CD14-positive monocyte (primary cell): ENCODE results near the gene KIF21A. TPM values are rescaled to one million over a fixed set of nuclear protein-coding genes. Genes with fewer than 3 reads are reported as not detected.

Source experiments
- DNase-seq, 3 donors: peaks; one replicate each; pipeline ENCODE4 v3.0.0-alpha.2; 2011 to 2022
- H2AFZ ChIP-seq: 2 replicates; pipeline ENCODE4 v1.6.0; 2012; ENCODE audit warnings: mild to moderate bottlenecking, low read depth, low read length, inconsistent platforms; ENCODE audit not compliant: insufficient read depth, poor library complexity, severe bottlenecking
- H3K27ac ChIP-seq, 2 donors: 1 replicate in 1 of 2; 2 replicates in 1 of 2; pipeline ENCODE4 v1.5.1; 2012 to 2013; ENCODE audit warnings: low read length in 2 of 2, control low read depth in 1 of 2, inconsistent platforms in 1 of 2, low read depth in 1 of 2, mild to moderate bottlenecking in 1 of 2
- H3K27me3 ChIP-seq, 2 donors: one replicate each; pipeline versions ENCODE4 v1.6.0 to v1.6.1; 2011 to 2013; ENCODE audit warnings: low read length in 2 of 2; ENCODE audit not compliant: control insufficient read depth in 2 of 2, insufficient read depth in 2 of 2
- H3K36me3 ChIP-seq, 2 donors: replicated peaks in 1 of 2; 1 replicate in 1 of 2; 2 replicates in 1 of 2; pipeline versions ENCODE4 v1.5.1 to v1.6.1; 2012 to 2013; ENCODE audit warnings: low read length in 2 of 2, control low read depth in 1 of 2, inconsistent platforms in 1 of 2, mild to moderate bottlenecking in 1 of 2; ENCODE audit not compliant: insufficient read depth in 2 of 2, control insufficient read depth in 1 of 2
- H3K4me1 ChIP-seq, 2 donors: 1 replicate in 1 of 2; 2 replicates in 1 of 2; pipeline versions ENCODE4 v1.5.1 to v1.6.1; 2012 to 2013; ENCODE audit warnings: low read length in 2 of 2, control low read depth in 1 of 2, inconsistent platforms in 1 of 2, mild to moderate bottlenecking in 1 of 2, moderate library complexity in 1 of 2; ENCODE audit not compliant: insufficient read depth in 2 of 2, control insufficient read depth in 1 of 2
- H3K4me2 ChIP-seq: replicated peaks from 2 replicates; pipeline ENCODE3; 2012; ENCODE audit warnings: low read length, moderate library complexity, mild to moderate bottlenecking; ENCODE audit not compliant: poor library complexity, severe bottlenecking; ENCODE audit errors: extremely low read depth
- H3K4me3 ChIP-seq, 3 experiments: fragments of 200-600 bp in 1 of 3; sonication (generic) in 1 of 3; replicated peaks in 1 of 3; 1 replicate in 2 of 3; 2 replicates in 1 of 3; pipeline ENCODE4 v1.5.1; 2011 to 2013; ENCODE audit warnings: low read length in 3 of 3, mild to moderate bottlenecking in 3 of 3, control low read depth in 2 of 3, low read depth in 2 of 3, inconsistent platforms in 1 of 3, moderate library complexity in 1 of 3
- H3K79me2 ChIP-seq: 2 replicates; pipeline ENCODE4 v1.6.0; 2012; ENCODE audit warnings: mild to moderate bottlenecking, control low read depth, inconsistent platforms, low read length, moderate library complexity; ENCODE audit not compliant: insufficient read depth
- H3K9ac ChIP-seq: 2 replicates; pipeline ENCODE4 v1.6.0; 2017; ENCODE audit warnings: low read length, mild to moderate bottlenecking; ENCODE audit not compliant: insufficient read depth, poor library complexity, severe bottlenecking
- H3K9me3 ChIP-seq, 2 donors: replicated peaks in 1 of 2; 1 replicate in 1 of 2; 2 replicates in 1 of 2; pipeline versions ENCODE4 v1.5.1 to v1.6.1; 2012 to 2013; ENCODE audit warnings: low read length in 2 of 2, control low read depth in 1 of 2; ENCODE audit not compliant: control insufficient read depth in 1 of 2, insufficient read depth in 1 of 2
- H4K20me1 ChIP-seq: 2 replicates; pipeline ENCODE4 v1.6.0; 2012; ENCODE audit warnings: mild to moderate bottlenecking, low read length, control low read depth, moderate library complexity; ENCODE audit not compliant: insufficient read depth
- H3K27ac Mint-ChIP-seq, 7 donors: one replicate each; pipeline ENCODE4 v1.8.0; 2020; ENCODE audit warnings: mild to moderate bottlenecking in 7 of 7, mixed read lengths in 7 of 7, moderate library complexity in 6 of 7, inconsistent platforms in 2 of 7
- H3K27me3 Mint-ChIP-seq, 3 donors: one replicate each; pipeline ENCODE4 v1.8.0; 2021 to 2022; ENCODE audit warnings: low read depth in 3 of 3, mild to moderate bottlenecking in 3 of 3, mixed read lengths in 3 of 3, moderate library complexity in 3 of 3, inconsistent platforms in 1 of 3
- H3K36me3 Mint-ChIP-seq, 2 donors: one replicate each; pipeline ENCODE4 v1.8.0; 2020; ENCODE audit warnings: mixed read lengths in 2 of 2, inconsistent platforms in 1 of 2, mild to moderate bottlenecking in 1 of 2
- H3K4me1 Mint-ChIP-seq: one replicate; pipeline ENCODE4 v1.8.0; 2020; ENCODE audit warnings: mild to moderate bottlenecking, mixed read lengths
- H3K4me3 Mint-ChIP-seq, 2 donors: one replicate each; pipeline ENCODE4 v1.8.0; 2020; ENCODE audit warnings: mild to moderate bottlenecking in 2 of 2, mixed read lengths in 2 of 2, moderate library complexity in 1 of 2
- H3K9me3 Mint-ChIP-seq, 7 donors: one replicate each; pipeline ENCODE4 v1.8.0; 2020 to 2022; ENCODE audit warnings: mixed read lengths in 7 of 7, mild to moderate bottlenecking in 6 of 7, moderate library complexity in 6 of 7, inconsistent platforms in 2 of 7
- WGBS: methylation state at CpG from one replicate; pipeline ENCODE4 v1.1.5; 2013; ENCODE audit warnings: missing lambda C conversion rate; ENCODE audit not compliant: insufficient coverage; 5-methylcytosine and 5-hydroxymethylcytosine counted together
- intact Hi-C, 2 donors: fragments of 100-400 bp; cut with micrococcal nuclease; formaldehyde crosslinking; loops; one replicate each; pipeline versions ENCODE4 v1.15.0 to v1.15.1; 2023
- polyA plus RNA-seq, 3 donors: library from polyadenylated mRNA; depleted of rRNA in 1 of 3; unstranded in 2 of 3; stranded (reverse) in 1 of 3; fragments of 300-500 nt in 2 of 3; fragments of >200 nt in 1 of 3; fragmentation: Illumina TruSeq in 2 of 3; gene quantifications; 1 replicate in 2 of 3; 2 replicates in 1 of 3; pipeline ENCODE4 v1.2.3, GENCODE V29; 2012 to 2021
- TF ChIP-seq, protein P1 (sequence below): fragments of 200-600 bp; IDR thresholded peaks from one replicate; pipeline ENCODE4 v1.8.0; 2022; ENCODE audit warnings: antibody characterized with exemption, mild to moderate bottlenecking

KIF21A gene
- polyA plus RNA-seq, 3 donors = 0.03 to 0.05 TPM; not detected in 1

DNA sequence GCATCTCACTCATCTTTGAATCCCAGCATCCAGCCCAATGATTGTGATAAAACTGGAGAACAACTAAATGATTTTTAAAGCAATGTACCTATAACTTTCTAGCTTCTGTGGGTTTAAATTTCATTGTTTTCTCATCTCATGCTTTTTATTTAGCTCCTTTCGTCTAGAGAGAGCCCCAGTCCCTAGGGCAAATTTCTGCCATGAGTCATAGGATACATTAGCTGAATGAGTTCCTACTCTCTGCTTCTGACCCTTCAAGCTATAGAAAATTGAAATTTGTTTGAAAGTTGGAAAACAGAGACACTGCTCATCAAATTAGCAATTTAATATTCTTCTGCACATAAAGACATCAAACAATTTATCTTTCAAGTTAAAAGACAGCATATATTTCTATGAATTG, 113.9 kb downstream of the KIF21A start:
- Mint-ChIP-seq H3K27ac (no peak overlapping the region), H3K4me1 (no peaks in the 10 kb centered on the region), H3K27me3 (no peaks in the 10 kb centered on the region), H3K9me3 (peaks cover 0 to 1% (median 0%) of the 10 kb centered on the region in 7 donors), H3K4me3 (no peak overlapping the region), H3K36me3 (no peaks in the 10 kb centered on the region)
- no CpG with 5 or more reads among the region's 1 CpG for WGBS
- Histone ChIP-seq H3K27me3 (no peaks in the 10 kb centered on the region), H3K36me3 (no peaks in the 10 kb centered on the region), H3K9me3 (no peaks in the 10 kb centered on the region), H2AFZ (no peak overlapping the region), H3K4me2 (no peak overlapping the region), H4K20me1 (no peaks in the 10 kb centered on the region), H3K79me2 (no peaks in the 10 kb centered on the region), H3K4me1 (no peaks in the 10 kb centered on the region), H3K27ac (no peak overlapping the region), H3K4me3 (no peak overlapping the region), H3K9ac (no peak overlapping the region)
- DNase-seq = no peak
- TF ChIP-seq, protein P1, sequence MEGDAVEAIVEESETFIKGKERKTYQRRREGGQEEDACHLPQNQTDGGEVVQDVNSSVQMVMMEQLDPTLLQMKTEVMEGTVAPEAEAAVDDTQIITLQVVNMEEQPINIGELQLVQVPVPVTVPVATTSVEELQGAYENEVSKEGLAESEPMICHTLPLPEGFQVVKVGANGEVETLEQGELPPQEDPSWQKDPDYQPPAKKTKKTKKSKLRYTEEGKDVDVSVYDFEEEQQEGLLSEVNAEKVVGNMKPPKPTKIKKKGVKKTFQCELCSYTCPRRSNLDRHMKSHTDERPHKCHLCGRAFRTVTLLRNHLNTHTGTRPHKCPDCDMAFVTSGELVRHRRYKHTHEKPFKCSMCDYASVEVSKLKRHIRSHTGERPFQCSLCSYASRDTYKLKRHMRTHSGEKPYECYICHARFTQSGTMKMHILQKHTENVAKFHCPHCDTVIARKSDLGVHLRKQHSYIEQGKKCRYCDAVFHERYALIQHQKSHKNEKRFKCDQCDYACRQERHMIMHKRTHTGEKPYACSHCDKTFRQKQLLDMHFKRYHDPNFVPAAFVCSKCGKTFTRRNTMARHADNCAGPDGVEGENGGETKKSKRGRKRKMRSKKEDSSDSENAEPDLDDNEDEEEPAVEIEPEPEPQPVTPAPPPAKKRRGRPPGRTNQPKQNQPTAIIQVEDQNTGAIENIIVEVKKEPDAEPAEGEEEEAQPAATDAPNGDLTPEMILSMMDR = no peak
- intact Hi-C loops = no loop called here

DNA sequence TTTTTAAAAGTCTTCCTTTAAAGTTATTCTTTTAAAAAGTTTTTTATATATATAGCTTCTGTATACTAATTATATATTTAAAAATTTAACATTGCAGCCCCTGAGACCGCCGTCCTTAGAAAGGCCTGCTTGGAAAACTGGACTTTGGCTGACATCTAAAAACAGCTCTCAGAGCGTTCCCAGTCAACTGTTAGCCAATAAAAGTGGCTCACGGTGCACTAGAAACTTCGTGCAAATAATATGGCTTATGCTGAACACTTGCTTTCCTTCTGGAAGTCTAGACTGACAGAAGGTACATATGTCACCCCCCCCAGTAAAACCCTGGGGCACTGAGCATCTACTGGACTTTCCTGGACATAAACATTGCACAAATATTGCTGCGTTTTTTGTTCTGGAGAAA, 115.0 kb downstream of the KIF21A start:
- no peak overlapping the region for H3K27ac ChIP-seq
- no peaks in the 10 kb centered on the region for H3K79me2 ChIP-seq
- H3K9me3 ChIP-seq = no peaks in the 10 kb centered on the region
- Mint-ChIP-seq H3K36me3 (no peaks in the 10 kb centered on the region), H3K27ac (no peak overlapping the region), H3K9me3 (peaks cover 0 to 1% (median 0%) of the 10 kb centered on the region in 7 donors), H3K27me3 (no peaks in the 10 kb centered on the region), H3K4me3 (no peak overlapping the region), H3K4me1 (no peaks in the 10 kb centered on the region)
- H2AFZ ChIP-seq = no peak overlapping the region
- WGBS = 85% methylated on average over 3 of the region's 6 CpGs
- H3K36me3 ChIP-seq = no peaks in the 10 kb centered on the region
- intact Hi-C loops = no loop called here
- H3K4me3 ChIP-seq = no peak overlapping the region
- DNase-seq = no peak
- H4K20me1 ChIP-seq = no peaks in the 10 kb centered on the region
- H3K27me3 ChIP-seq = no peaks in the 10 kb centered on the region
- no peaks in the 10 kb centered on the region for H3K4me1 ChIP-seq
- TF ChIP-seq, protein P1 = no peak
- H3K9ac ChIP-seq = no peak overlapping the region
- no peak overlapping the region for H3K4me2 ChIP-seq
